ENCODE data around the gene ARHGAP44.

The ARHGAP44 gene

DNA sequence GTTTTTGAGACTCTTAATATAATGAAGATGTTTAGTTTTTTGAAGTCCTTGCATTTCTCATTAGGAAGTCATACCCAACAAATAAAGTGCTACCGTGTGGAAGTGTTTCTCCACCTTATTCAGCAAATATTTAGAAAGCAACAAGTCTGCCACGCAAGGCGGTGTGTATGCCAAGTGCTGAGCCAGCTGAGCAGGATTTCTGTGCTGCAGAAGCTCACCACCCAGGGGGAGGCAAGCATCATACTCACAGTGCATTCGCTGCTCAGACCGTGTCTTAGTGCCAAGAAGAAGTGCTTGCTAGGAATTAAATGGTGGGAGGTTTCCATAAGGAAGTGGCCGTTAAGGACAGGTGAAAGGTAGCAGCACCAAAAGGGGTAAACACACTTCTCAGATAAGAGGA lies 111.2 kb downstream of the ARHGAP44 start:
- no peak for DNase-seq

DNA sequence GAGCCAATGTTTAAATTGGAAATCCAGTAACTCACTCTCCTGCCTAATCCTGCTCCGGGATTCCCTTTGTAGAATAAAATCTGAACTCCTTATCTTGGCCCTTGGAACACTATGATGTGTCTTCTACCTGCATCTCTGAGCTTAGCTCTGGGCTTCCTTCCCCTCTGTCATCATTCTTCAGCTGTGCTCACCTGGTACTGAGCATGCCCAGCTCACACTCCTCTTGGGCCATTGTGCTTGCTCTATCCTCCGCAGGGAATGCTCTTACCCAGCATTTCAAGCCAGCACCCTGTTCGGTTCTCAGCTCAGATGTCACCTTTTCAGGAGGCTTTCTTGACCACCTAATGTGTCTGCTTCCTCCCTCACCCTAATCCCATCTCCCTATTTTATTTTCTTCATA lies 112.7 kb downstream of the ARHGAP44 start:
- no peak for DNase-seq

DNA sequence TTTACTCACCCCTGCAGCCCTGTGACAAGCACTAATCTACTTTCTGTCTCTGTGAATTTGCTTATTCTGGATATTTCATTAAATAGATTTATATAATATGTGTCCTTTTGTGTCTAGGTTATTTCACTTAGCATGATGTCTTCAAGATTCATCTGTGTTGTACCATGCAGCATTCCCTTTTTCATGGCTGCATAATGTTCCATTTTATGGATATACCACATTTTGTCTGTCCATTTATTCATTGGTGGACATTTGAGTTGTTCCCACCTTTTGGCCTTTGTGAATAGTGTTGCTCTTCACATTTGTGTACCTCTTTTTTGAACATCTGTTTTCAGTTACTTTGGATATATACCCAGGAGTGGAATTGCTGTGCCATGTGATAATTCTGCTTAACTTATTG lies 118.2 kb downstream of the ARHGAP44 start:
- no peak for DNase-seq

DNA sequence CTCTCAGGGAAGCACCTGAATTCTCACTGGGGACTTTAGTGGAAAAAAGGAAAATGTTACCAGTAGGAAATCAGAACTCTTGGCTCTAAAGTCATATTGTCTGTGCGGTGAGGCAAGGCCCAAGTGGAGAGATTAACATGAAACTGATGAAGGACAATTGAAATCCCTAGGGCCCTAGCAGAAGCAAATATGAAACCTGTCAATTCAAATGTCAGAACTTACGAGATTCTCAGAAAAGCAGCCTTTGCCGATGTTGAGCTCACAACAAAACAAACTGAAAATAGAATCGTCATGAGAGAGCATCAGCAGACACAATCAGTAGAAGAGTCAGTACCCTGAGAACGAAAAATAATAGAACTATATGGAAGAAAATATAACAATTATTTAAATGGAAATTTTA lies 119.7 kb downstream of the ARHGAP44 start:
- no peak for DNase-seq

DNA sequence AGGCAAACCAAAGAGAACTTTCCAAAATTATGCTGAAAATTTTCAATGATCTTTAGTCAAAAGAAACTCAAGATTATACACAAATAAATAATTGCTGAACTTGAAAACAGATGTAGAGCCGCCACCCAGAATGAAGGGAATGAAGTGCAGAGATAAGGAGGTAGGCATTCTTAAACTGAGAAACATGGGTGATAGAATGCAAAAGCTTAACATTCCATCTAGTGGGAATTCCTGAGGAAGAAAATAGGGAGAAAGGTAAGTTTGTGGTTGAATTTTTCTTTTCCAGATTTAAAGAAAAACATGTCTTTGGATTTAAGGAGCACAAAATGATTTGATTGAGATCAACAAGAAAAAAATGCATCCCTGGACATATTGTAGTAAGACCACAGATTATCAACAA lies 120.2 kb downstream of the ARHGAP44 start:
- no peak for DNase-seq

DNA sequence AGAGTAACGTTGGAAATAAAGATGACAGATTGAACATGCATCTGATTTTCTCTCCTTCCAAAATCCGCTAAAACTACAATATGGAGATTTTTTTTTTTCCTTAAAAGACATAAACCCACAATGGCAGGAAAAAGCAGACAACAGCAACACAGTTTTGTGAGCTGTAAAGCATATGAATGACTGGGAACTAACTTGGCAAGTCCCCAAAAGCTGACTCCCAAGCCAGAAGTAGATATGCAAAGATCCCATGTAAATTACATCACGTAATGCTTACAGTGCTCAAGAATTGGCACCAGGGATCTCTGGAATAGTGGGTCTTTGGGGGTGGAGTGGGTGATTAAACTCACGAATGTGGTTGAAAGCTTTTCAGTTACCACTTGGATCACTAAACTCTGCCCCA lies 121.9 kb downstream of the ARHGAP44 start:
- DNase-seq = no peak

DNA sequence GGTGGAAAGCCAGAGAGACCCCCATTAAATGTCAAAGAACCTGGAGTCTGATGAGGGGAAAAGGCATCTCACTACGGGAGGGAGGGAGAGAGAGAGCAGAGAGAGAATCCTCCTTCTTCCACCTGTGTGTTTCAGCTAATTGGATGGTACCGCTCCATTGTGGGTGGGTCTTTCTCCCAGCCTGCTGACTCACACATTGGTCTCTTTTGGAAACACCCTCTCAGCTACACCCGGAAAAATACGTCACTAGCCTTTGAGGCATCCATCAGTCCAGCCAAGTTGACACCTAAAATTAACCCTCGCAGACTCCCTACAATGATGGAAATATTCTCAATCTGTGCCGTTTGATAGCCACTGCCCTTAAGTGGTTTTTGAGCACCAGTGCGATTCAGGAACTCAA lies 128.1 kb downstream of the ARHGAP44 start:
- no peak for DNase-seq

DNA sequence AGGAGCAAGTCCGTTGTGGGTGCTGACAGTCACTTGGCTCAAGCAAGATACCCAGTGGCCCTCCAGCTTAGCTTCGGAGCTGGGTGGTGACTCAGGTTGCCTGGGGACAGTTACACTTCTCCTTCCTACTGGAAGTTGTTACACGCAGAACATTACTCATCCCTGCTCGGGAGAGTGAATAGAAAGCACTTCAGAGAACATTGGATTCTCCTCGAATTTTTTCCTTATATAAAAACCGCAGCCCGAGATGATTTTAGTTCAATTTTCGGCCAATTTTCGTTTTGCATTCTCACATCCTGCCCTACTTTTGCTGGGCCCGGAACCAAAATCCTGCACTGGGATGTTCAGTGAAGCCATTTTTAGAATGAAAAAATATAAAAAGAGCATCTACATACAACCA lies 128.8 kb downstream of the ARHGAP44 start:
- DNase-seq = no peak

DNA sequence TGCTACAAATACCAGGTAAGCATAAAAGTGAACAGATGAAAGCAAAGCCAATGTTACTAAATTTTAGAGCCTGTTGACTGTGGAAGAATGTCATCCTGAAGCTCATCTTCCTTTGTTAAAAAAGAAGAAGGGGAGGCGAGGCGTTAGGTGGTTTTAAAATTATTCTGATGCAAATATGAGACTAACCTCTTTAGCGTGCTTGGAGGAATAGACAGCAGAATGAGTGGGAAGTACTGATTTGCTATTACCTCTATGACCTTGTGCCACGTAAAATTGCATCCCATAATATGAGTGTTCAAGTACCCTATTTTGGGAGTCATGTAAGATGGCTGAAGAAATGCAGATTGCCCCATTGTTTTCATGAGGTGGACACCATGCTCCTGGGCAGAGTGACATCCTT lies 132.8 kb downstream of the ARHGAP44 start:
- no peak for DNase-seq

DNA sequence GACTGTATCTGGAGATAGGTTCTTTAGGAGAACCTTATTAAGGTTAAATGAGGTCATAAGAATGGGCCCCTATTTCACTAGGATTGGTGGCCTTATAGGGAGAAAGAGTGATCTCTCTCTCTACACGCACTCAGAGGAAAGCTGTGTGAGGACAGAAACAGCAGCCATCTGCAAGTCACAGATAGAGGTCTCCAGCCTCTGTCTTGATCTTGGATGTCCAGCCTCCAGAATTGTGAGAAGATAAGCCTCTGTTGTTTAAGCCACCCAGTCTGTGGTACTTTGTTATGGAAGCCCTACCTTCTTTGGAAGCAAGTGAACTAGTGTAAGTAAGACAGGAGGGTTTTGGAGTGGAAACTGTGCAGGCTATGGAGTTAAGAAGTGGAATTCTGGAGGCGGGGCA lies 135.3 kb downstream of the ARHGAP44 start:
- DNase-seq = no peak

DNA sequence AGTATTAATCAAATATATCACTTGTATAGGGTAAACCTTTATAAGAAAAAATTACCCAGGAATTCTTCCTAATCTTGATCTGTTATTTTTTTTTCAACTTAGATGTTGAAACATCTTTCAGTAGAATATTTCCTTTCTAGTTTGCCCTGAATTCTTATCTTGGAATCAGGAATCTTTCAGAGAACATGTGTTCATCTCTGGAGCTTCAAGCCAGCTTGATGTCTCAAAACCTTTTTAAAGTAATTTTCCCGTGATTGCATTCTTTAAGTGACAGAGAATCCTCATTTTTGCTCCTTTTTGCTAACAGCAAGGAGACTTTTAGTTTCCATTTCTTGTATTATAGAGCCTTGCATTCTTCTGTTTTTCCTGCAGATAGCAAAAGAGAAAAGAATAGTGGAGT lies 137.7 kb downstream of the ARHGAP44 start:
- no peak for DNase-seq

DNA sequence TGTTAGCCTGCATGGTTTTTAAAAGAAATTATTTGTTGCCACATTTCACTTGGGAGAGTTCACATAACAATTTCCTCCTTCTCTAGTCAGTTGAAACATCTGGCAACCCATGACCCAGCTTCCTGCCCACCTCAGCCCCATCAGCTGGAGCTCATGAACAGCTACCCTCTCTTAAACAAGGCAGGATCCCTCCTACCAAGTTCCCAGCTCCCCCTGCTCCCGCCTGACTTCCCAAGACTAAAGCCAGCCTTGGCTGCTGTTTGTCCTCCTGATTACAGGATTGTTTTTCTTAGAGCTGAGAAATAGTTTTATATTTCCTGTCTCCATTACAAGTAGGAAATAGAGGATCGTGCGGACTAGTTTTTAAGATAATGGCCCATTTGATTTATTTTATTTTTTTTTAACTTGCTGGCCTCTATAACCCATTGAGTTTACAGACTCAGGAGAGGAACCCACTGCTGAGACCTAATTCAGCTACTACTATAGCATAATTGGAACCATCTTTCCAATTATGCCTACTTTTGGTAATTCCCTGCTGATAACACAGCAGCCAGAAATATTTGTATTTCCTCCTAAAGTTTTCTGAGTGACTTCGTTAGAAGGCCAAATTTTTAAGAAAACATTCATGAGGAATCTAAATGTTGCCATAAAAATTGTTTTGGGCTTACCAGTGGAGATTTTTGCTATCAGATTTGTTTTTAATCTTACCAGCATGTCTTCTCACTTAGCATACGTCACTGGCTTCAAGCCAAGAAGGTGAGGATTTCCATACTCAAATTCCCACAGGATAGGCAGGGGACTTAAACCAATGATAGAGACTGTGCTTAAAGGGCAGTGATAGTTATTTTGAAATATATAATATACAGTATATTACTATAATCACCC lies 138.5 kb downstream of the ARHGAP44 start:
- no peak for DNase-seq

DNA sequence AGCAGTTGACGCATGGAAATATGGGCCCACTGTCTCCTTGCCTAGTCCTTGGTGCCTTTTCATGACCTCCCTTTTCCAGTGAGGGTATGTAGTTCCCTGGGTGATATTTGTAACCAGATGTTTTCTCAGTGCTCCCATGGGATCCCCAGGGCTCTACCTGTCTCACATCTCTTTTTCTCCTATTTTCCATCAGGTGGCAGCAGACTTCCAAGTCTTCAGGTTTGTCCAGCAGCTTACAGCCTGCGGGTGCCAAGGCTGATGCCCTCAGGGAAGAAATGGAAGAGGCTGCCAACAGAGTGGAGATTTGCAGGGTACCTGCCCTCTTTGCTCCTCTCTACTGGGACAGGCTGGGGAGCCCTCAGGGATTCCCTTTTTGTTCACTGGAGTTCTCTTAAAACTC lies 139.4 kb downstream of the ARHGAP44 start:
- DNase-seq = no peak

DNA sequence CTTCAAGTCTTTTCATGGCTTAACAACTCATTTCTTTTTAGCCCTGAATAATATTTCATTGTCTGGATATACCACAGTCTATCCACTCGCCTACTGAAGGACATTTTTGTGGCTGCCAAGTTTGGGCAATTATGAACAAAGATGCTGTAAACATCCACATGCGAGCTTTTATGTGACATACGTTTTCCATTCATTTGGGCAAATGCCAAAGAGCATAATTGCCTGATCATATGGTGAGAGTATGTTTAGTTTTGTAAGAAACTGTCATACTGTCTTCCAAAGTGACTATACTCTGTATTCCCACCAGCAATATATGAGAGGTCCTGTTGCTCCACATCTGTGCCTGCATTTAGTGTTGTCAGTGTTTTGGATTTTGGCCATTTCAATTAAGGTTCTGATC lies 147.2 kb downstream of the ARHGAP44 start:
- no peak for DNase-seq

DNA sequence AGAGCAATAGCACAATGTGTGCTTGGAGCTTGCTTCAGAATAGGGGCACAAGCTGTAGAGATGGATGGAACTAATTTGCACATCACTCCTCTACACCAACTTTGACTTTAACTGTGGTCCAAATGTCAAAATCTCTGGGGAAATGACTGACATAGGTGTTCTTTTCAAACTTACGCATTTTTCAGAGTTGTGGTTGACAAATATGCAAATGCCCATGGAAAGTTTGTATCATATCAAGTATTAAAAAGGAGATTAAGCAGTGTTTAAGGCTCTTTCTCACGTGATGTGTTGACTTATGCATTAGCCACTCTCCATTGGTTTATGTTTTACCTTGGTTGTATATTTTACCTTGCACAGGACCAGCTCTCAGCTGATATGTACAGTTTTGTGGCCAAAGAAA lies 151.4 kb downstream of the ARHGAP44 start:
- DNase-seq = no peak

DNA sequence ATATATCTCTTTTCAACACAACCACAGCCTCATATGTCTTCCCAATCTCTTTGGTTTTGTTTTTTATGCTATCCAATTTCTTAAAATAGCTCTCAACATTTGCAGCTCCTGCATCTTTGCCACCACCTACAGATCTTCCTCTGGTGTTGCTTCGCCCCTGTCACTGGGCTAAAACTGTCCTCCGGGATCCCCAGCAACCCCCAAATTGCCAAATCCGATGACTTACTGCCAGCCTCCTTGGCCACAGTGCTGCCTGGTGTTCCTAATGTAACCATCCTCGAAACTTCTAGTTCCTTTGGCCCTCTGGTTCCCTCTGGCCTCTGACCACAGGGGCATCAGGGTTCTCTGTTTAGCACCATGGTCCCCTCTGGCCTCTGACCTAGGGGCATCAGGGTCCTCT lies 157.7 kb downstream of the ARHGAP44 start:
- DNase-seq = no peak

DNA sequence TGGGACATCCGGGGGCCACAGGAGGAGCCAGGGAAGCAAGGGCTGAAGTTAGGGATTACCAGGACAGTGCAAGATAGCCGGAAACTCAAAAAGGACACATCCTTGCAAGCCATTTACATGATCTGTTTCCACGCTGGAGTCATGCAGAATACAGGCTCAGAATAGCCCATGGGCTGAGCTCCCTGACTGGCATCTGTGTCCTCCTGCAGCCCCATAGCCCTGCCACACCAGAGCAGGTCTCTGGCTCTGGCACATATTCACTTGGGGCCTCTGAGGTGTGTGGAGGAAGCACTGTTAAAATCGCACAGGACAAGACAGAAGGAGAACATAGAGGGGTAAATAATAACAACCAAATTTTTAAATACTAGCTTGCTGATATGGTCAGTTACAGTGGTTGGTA lies 162.7 kb downstream of the ARHGAP44 start:
- no peak for DNase-seq

DNA sequence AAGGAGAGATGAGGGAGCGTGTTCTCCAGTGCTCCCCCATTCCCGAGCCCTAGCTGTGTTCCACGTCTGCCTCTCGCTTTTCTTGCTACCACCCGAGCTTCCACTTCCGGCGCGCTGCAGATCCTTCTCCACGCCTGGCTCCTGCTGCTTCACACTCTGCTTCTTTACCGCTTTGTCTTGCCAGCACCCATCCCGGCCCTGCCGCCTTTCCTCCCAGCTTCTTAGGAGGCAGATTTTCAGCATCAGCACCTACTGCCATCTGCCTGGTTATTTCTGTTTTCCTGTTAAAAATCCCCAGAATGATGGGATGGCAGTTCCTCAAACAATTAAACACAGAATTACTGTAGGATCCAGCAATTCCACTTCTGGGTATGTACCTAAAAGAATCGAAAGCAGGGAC lies 163.9 kb downstream of the ARHGAP44 start:
- no peak for DNase-seq

DNA sequence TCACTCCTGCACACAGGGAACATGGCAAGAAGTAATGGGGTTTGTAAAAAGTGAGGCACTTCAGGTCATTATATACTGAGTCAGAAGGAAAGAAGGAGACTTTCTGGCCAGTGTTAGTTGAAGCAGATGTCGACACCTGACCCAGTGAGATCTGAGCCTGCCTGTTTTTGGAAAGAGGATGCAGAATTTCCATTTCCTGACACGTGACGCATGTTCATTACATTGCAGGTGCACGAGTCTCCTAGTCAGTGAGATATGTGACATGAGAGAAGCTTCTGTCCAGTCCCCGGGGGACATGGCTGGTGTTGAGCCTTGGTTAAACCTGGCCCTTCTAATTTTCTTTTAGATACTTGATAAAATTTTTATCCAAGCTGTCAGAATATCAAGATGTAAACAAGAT lies 166.2 kb downstream of the ARHGAP44 start:
- no peak for DNase-seq

DNA sequence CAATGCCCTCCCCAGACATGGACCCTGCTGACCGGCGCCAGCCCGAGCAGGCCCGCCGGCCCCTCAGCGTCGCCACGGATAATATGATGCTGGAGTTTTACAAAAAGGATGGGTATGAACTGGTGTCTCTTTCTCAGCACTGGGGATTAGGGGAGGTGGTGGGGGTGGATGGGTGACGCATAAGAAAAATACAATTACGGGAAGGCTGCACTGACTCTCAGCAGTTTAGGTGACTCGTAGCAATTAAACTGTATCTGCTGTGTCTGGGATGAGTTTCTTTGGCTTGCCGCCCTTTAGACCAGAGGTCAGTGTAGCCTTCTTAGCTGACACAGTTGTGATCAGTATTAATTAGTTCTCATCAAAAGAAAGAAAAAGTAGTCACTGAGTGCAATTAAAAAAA lies 169.5 kb downstream of the ARHGAP44 start:
- DNase-seq = no peak

DNA sequence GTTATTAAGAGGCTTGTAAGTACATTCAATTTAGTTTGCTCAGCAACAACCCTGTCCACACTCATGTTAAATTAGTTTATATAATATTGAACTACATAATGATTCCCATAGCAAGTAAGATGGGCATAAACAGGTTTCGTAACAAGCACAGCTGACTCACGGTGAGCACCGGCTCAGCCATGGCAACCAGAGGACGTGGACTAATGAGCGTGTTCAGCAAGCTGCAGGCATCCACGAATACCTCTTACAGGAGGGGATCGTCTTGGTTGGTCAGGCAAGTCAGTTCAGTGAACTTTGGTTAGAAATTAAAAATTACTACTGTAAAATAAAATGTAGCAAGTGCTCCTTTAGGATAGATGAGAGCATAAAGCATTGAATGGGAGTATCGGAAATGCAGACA lies 170.1 kb downstream of the ARHGAP44 start:
- no peak for DNase-seq

DNA sequence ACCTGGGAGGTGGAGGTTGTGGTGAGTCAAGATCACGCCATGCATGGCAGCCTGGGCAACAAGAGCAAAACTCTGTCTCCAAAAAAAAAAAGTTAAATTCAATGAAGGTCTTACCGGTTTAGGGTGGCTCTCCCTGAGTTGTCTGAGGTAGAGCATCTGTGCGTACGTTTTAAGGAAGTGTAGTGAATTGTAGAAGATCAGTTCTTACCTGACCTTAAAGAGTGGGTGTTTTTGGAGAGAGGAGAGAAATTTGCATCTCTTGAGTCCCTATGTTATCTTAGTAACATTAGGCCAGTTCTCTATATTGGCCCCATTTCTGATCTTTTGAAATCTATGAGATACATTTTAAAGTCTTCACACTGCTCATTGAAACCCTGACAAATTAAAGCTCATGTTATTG lies 172.4 kb downstream of the ARHGAP44 start:
- DNase-seq = no peak

DNA sequence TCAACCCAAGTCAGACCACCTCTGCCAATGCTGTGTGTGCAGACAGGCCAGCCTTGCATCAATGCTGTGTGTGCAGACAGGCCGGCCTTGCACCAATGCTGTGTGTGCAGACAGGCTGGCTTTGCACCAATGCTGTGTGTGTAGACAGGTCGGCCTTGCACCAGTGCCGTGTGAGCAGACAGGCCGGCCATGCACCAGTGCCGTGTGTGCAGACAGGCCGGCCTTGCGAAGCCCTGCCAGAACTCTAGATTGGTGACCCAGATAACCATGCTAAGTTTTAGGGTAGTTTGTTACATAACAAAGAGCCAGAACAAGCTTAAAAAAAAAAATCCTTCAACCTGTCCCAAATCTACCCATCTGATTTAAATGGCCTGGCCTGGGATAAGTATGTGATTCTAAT lies 174.2 kb downstream of the ARHGAP44 start:
- DNase-seq = no peak

DNA sequence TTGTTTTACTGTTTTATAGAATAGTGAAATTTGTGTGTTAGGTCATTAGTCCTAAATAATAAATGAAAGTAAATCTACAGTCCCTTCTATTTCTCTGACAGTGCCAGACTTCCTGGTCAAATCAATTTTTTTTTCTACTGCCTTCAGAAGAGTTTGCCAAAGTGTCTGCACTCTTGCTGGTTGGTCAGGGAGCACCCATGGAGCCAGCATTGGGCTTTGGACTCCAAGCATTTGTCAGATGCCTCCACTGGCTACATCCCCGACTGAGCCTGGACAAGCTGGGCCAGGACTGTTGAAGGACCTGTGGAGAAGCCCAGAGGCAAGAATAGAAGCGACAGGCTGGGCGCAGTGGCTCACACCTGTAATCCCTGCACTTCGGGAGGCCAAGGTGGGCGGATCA lies 174.9 kb downstream of the ARHGAP44 start:
- DNase-seq = no peak

DNA sequence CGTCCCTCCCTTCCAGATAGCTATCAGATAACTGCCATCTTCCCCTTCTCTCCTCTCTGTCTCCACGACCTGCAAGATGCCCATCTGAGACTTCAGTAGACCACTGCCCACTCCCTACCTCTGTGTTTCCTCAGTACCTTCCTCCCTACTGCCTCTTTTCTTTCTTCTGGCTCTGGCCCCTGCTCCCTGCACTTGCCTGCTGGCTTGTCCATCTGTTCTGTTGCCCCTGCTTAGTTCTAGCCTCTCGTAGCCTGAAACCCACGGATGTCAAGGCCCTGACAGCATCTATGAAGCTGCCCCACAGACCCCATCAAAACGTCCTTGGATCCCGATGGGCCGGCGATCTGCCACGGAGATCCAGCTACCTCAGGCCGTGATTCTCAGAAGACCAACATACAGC lies 175.5 kb downstream of the ARHGAP44 start:
- no peak for DNase-seq
